NCI-H2196 (cell line): ENCODE results near the gene CUBN.
A peak's percentile ranks its signal among the peaks of the same experiment; 100 is the strongest.

Experiments used
- DNase-seq: peaks from one replicate; lab custom pipeline; 2025; ENCODE audit not compliant: unreplicated experiment; lab: John Stamatoyannopoulos, UW

The CUBN gene

GRCh38 chr10:16890691-16891090 is 238.9 kb downstream of the CUBN start:
- DNase-seq, result no peak

- no peak for DNase-seq
Observed at GRCh38 chr10:16887565-16887964, 242.0 kb downstream of the CUBN start.

GRCh38 chr10:16886031-16886430 is 243.6 kb downstream of the CUBN start:
- no peak for DNase-seq

- DNase-seq, result no peak
Observed at GRCh38 chr10:16884497-16884896, 245.1 kb downstream of the CUBN start.

GRCh38 chr10:16883084-16883483 is 246.5 kb downstream of the CUBN start:
- DNase-seq, result no peak

GRCh38 chr10:16870331-16870730 is 259.3 kb downstream of the CUBN start:
- no peak for DNase-seq

GRCh38 chr10:16867990-16868389 is 261.6 kb downstream of the CUBN start:
- DNase-seq, result no peak

GRCh38 chr10:16867556-16867955 is 262.1 kb downstream of the CUBN start:
- DNase-seq, result no peak

GRCh38 chr10:16866541-16867275 is 262.9 kb downstream of the CUBN start:
- DNase-seq, result no peak

GRCh38 chr10:16865766-16866165 is 263.8 kb downstream of the CUBN start:
- DNase-seq, result no peak

- no peak for DNase-seq
Observed at GRCh38 chr10:16863766-16864165, 265.8 kb downstream of the CUBN start.

GRCh38 chr10:16857419-16857818 is 272.2 kb downstream of the CUBN start:
- DNase-seq, result no peak

GRCh38 chr10:16856567-16856966 is 273.0 kb downstream of the CUBN start:
- no peak for DNase-seq

- no peak for DNase-seq
Observed at GRCh38 chr10:16856092-16856491, 273.5 kb downstream of the CUBN start.

- DNase-seq, result no peak
Observed at GRCh38 chr10:16854623-16855022, 275.0 kb downstream of the CUBN start.

- no peak for DNase-seq
Observed at GRCh38 chr10:16853809-16854208, 275.8 kb downstream of the CUBN start.

GRCh38 chr10:16853201-16853600 is 276.4 kb downstream of the CUBN start:
- DNase-seq, result no peak

- DNase-seq, result no peak
Observed at GRCh38 chr10:16852624-16853023, 277.0 kb downstream of the CUBN start.

GRCh38 chr10:16848562-16849154 is 281.0 kb downstream of the CUBN start:
- no peak for DNase-seq

GRCh38 chr10:16847644-16848043 is 282.0 kb downstream of the CUBN start:
- DNase-seq, result no peak

GRCh38 chr10:16845248-16845647 is 284.4 kb downstream of the CUBN start:
- no peak for DNase-seq

GRCh38 chr10:16843252-16843870 is 286.2 kb downstream of the CUBN start:
- peak; percentile 69 for DNase-seq
